Stomach (tissue), 9 donors: ENCODE measurements around the gene RPS6KA2. TPM values are rescaled to one million over a fixed set of nuclear protein-coding genes. Genes with fewer than 3 reads are reported as not detected.

Experiments
- DNase-seq, 2 donors: peaks; one replicate each; pipeline versions ENCODE4 v3.0.0 to v3.0.0-alpha.2; 2013 to 2019
- H3K27ac ChIP-seq, 5 donors: fragments of 200-600 bp in 4 of 5; sonication (generic) in 4 of 5; one replicate each; pipeline ENCODE4 v1.5.1; 2013 to 2019; ENCODE audit warnings: mild to moderate bottlenecking in 1 of 5, moderate library complexity in 1 of 5
- H3K27me3 ChIP-seq, 3 donors: fragments of 200-600 bp; sonication (generic); one replicate each; pipeline ENCODE4 v1.5.1; 2017 to 2019; ENCODE audit warnings: mixed run types in 1 of 3
- H3K36me3 ChIP-seq, 4 donors: fragments of 200-600 bp; sonication (generic); 1 replicate in 3 of 4; 2 replicates in 1 of 4; pipeline ENCODE4 v1.5.1; 2016 to 2019
- H3K4me1 ChIP-seq, 4 donors: fragments of 200-600 bp; sonication (generic); one replicate each; pipeline ENCODE4 v1.5.1; 2016 to 2019
- H3K4me3 ChIP-seq, 4 donors: fragments of 200-600 bp; sonication (generic) in 3 of 4; one replicate each; pipeline ENCODE4 v1.5.1; 2016 to 2019; ENCODE audit warnings: mild to moderate bottlenecking in 1 of 4
- H3K9me3 ChIP-seq, 4 donors: fragments of 200-600 bp; sonication (generic); one replicate each; pipeline ENCODE4 v1.5.1; 2016 to 2019
- CTCF ChIP-seq, 7 experiments: fragments of 450-650 bp in 4 of 7; fragments of 200-600 bp in 3 of 7; sonication (generic) in 3 of 7; IDR thresholded peaks; one replicate each; pipeline ENCODE4 v1.5.1; 2016 to 2019; ENCODE audit warnings: antibody characterized with exemption in 7 of 7, control low read depth in 2 of 7, mild to moderate bottlenecking in 1 of 7
- EP300 ChIP-seq: sonication (generic); formaldehyde crosslinking; IDR thresholded peaks from one replicate; pipeline ENCODE4 v1.6.1; 2017; ENCODE audit warnings: antibody characterized with exemption
- POLR2A ChIP-seq, 4 donors: fragments of 450-650 bp; IDR thresholded peaks; one replicate each; pipeline ENCODE4 v1.6.1; 2016; ENCODE audit warnings: antibody characterized with exemption in 4 of 4, control low read depth in 2 of 4, mild to moderate bottlenecking in 1 of 4, moderate library complexity in 1 of 4
- POLR2AphosphoS5 ChIP-seq, 3 donors: sonication (generic); formaldehyde crosslinking; IDR thresholded peaks; one replicate each; pipeline ENCODE4 v1.6.1; 2016; ENCODE audit warnings: antibody characterized with exemption in 3 of 3
- WGBS, 5 donors: extraction: QIAGEN DNeasy Blood & Tissue Kit in 3 of 5; methylation state at CpG; one replicate each; pipeline versions ENCODE4 v1.1.5 to v1.1.7; 2013 to 2018; 5-methylcytosine and 5-hydroxymethylcytosine counted together
- intact Hi-C: fragments of 100-400 bp; cut with DNase I; formaldehyde crosslinking; loops from one replicate; pipeline ENCODE4 v1.15.1; 2023; ENCODE audit warnings: low total_unique reads
- polyA plus RNA-seq, 3 donors: library from polyadenylated mRNA; stranded (reverse); fragments of 200-250 nt; gene quantifications; one replicate each; pipeline ENCODE4 v1.2.3, GENCODE V29; 2013
- total RNA-seq, 5 donors: library from RNA; depleted of rRNA; stranded (reverse); fragments of >200 nt; gene quantifications; one replicate each; pipeline versions ENCODE4 v1.1.0 to v1.2.3, GENCODE V29; 2014 to 2016
- donor health status: healthy with polysubstance abuse.
- donor health status: Bipolar disorder and iron deficiency.
- donor health status: healthy.

RPS6KA2 gene
- total and polyA plus RNA-seq, 8 donors, result 10.9 to 150 (median 68.0) TPM

GRCh38 chr6:166412911-166413384, 214.1 kb downstream of the RPS6KA2 start:
- intact Hi-C loops, result no loop called here
- Histone ChIP-seq H3K27me3 (no peaks in the 10 kb centered on the region), H3K36me3 (peaks cover 25 to 72% (median 65%) of the 10 kb centered on the region in 4 donors), H3K27ac (no peak overlapping the region), H3K4me3 (no peak overlapping the region), H3K9me3 (no peaks in the 10 kb centered on the region), H3K4me1 (peaks cover 0 to 5% (median 0%) of the 10 kb centered on the region in 4 donors)
- DNase-seq, result no peak
- TF ChIP-seq CTCF (IDR thresholded peaks at IDR 0.05) (no peak), EP300 (no peak), POLR2AphosphoS5 (IDR thresholded peaks at IDR 0.05) (no peak), POLR2A (IDR thresholded peaks at IDR 0.05) (no peak)
- WGBS, 5 donors, result 89 to 100% (median 96%) methylated on average over 8 to 13 of the region's 13 CpGs

GRCh38 chr6:166412156-166412910, 214.7 kb downstream of the RPS6KA2 start:
- Histone ChIP-seq H3K36me3 (peaks cover 21 to 66% (median 59%) of the 10 kb centered on the region in 4 donors), H3K27ac (no peak overlapping the region), H3K4me1 (peaks cover 0 to 5% (median 0%) of the 10 kb centered on the region in 4 donors), H3K9me3 (no peaks in the 10 kb centered on the region), H3K4me3 (no peak overlapping the region), H3K27me3 (no peaks in the 10 kb centered on the region)
- intact Hi-C loops, result no loop called here
- TF ChIP-seq POLR2AphosphoS5 (IDR thresholded peaks at IDR 0.05), result no peak
- TF ChIP-seq POLR2A (IDR thresholded peaks at IDR 0.05), result no peak
- TF ChIP-seq CTCF (IDR thresholded peaks at IDR 0.05), result no peak
- TF ChIP-seq EP300, result no peak
- DNase-seq, result no peak
- WGBS, 5 donors, result 93 to 96% (median 94%) methylated on average over 48 to 49 of the region's 49 CpGs

GRCh38 chr6:166411721-166412151, 215.3 kb downstream of the RPS6KA2 start:
- intact Hi-C loops, result no loop called here
- no peaks in the 10 kb centered on the region for H3K27me3 ChIP-seq
- no peaks in the 10 kb centered on the region for H3K9me3 ChIP-seq
- 69 to 87% (median 84%) methylated on average over 12 of the region's 12 CpGs for WGBS, 5 donors
- H3K4me3 ChIP-seq, result no peak overlapping the region
- H3K4me1 ChIP-seq, result peaks cover 0 to 5% (median 0%) of the 10 kb centered on the region in 4 donors
- TF ChIP-seq CTCF (IDR thresholded peaks at IDR 0.05), result no peak
- no peak for TF ChIP-seq EP300
- TF ChIP-seq POLR2A (IDR thresholded peaks at IDR 0.05), result no peak
- no peak for TF ChIP-seq POLR2AphosphoS5 (IDR thresholded peaks at IDR 0.05)
- no peak for DNase-seq
- H3K27ac ChIP-seq, result no peak overlapping the region
- H3K36me3 ChIP-seq, result peaks cover 15 to 60% (median 55%) of the 10 kb centered on the region in 4 donors

- no peak for DNase-seq
- peaks cover 14 to 60% (median 54%) of the 10 kb centered on the region in 4 donors for H3K36me3 ChIP-seq
- no peak overlapping the region for H3K27ac ChIP-seq
- H3K4me3 ChIP-seq, result no peak overlapping the region
- H3K4me1 ChIP-seq, result peaks cover 0 to 1% (median 0%) of the 10 kb centered on the region in 4 donors
- 81 to 86% (median 84%) methylated on average over 15 of the region's 15 CpGs for WGBS, 5 donors
- H3K27me3 ChIP-seq, result no peaks in the 10 kb centered on the region
- TF ChIP-seq POLR2A (IDR thresholded peaks at IDR 0.05), result no peak
- TF ChIP-seq EP300, result no peak
- TF ChIP-seq CTCF (IDR thresholded peaks at IDR 0.05), result no peak
- no peak for TF ChIP-seq POLR2AphosphoS5 (IDR thresholded peaks at IDR 0.05)
- H3K9me3 ChIP-seq, result no peaks in the 10 kb centered on the region
- intact Hi-C loops, result no loop called here
These were observed 215.8 kb downstream of the RPS6KA2 start for GRCh38 chr6:166411271-166411670.
